GM19193 (cell line): ENCODE data around the gene SPAG17.

ENCODE experiments used
- POLR2A ChIP-seq: IDR thresholded peaks from 4 replicates; pipeline ENCODE4 v1.6.1; 2011; ENCODE audit not compliant: insufficient read depth, insufficient read length; ENCODE audit errors: extremely low read depth

The SPAG17 gene

DNA sequence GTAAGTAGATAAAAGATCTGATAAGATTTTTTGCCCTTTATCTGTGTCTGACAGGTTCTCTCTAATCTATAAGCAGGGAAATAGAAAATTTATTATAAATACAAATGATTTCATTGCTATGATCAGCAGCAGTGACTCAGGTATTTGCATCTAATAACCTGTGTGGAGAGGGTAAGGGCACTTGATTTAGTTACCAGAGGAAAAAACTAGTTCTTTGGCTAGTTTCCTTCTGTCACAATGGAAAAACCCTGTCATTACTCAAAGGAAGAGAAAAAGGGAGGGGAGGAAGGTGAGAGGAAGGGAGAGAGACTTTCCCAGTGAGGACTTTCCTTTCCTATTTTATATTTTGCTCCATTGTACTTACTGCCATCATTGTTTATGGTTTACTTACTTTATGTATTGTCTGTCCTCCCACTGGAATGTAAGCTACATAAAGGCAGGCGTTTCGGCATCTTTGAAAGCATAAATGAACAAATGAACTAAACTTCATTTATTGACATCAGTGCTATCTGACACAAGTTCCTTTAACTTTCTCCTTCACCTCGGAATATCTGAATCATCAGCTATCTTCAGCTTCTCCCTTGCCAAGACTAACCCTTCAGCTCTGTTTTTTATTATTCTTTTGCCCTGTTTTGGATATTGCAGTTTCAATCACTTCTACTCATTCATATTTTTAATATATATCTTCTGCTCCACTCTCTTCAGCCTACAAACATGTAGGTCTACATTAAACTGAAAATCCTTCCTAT is 220.6 kb downstream of the SPAG17 start:
- TF ChIP-seq POLR2A: no peak

DNA sequence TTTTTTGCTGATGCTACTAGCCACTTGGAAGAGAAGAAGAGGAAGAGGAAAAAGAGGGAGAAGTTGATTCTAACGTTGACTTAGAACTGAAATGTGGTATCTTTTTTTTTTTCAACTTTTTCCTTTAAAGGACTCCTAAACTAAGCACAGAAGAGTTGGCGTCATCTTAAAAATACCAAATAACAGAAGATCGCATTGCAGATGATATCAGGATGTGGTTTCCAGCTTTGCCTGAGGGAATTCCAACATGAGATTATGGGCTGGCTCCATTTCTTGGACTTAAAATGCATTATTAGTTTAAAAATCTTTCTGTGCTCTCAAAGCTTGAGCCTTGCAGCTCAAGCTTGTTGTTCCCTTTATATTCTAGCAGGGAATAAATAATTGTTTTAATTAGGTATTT is 225.7 kb downstream of the SPAG17 start:
- TF ChIP-seq POLR2A: no peak

DNA sequence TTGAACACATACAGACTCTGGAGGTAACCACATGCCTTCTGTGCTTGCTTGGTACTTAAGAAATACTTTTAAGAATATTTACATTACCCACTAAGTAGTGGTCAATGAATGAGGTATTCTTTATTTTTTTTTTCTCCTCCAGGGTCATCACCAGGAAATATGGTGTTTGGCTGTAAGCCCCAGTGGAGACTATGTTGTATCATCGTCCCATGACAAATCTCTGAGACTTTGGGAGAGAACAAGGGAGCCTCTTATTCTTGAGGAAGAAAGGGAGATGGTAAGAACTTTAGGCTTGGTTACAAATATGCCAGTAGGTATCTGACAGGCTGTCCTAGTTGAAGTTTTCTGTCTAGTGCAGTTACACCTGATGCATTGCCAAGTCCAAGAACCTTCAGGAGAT is 232.6 kb downstream of the SPAG17 start:
- TF ChIP-seq POLR2A: no peak

DNA sequence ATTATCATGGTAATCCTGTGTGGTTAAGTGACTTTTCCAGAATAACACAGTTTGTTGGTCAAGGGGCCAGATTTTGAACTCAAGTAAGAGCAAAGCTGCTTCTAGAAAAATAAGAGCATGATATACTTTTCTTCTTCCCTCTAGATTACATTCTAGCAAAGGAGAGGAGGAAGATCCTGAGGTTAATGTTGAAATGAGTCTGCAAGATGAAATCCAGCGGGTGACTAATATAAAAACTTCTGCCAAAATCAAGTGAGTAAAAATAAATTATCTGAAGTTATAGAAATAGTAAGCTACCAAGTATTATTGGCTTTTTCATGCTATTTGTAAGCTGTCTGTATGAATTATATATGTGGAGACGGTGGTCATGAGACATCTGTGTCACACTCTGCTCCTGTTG is 242.7 kb downstream of the SPAG17 start:
- TF ChIP-seq POLR2A: no peak

DNA sequence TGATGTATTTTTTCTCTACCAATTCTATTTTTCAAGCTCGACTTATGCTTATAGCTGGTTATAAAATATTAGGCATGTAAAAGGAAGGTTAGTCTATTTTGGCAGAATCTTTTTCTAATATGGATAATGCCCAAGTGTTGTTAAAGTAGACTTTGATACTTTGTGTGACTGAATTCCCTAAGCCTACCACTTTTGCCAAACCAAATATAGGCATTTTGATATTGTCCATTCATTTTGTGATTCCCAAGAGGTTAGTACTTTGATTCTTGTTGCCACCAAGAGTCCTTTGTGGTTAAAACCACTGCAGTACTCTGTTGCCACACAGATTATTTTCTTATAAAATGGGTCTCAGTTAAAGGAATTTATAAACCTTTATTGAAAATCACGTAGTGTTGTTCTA is 251.3 kb downstream of the SPAG17 start:
- no peak for TF ChIP-seq POLR2A

DNA sequence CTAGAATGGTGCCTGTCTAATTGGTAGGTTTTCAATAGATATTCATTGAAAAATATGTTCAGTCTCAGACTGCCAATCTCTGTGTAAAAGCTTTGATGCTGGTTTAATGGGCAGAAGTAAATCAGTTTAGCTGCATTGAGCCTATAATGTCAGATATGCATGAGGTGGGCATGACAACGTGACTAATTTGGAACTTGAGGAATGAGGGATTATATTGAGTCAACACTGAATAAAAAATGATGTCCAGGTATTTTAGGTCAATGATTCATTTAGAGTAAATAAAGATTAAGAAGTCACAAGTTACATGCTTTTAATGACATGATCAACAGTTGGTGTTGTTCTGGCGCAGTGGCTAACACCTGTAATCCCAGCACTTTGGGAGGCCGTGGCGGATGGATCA is 252.5 kb downstream of the SPAG17 start:
- no peak for TF ChIP-seq POLR2A

DNA sequence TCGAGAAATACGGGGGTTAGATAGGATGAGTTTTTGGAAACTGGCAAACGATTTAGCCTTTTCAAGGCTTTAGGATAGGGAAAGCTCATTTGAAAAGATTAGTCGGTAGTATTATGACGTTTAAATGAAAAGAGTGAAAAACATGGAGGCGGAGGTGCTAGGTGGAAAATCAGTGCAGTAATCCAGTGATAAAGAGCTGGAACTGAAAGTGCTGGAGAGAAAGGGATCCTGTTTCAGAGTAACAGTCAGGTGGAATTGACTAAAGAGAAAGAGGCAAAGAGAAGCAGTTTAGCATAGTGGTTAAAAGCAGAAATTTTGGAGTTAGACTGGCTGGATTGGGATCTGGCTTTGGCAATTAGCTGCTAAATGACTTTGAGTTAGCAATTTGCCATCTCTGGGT is 254.5 kb downstream of the SPAG17 start:
- TF ChIP-seq POLR2A: no peak

DNA sequence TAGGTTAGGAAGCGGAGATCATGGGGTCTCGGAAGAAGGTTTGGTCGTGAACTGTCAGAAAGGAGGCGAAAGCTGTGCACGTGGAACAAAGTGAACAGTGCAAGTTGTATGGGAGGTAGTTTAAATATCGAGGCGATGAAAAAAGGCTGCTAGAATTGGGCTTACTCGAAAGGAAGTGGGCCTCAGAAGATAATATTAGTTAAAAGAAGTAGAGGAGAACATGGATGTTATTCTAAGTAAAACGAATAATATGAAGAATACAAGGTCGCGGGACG is 254.9 kb downstream of the SPAG17 start:
- TF ChIP-seq POLR2A: no peak

DNA sequence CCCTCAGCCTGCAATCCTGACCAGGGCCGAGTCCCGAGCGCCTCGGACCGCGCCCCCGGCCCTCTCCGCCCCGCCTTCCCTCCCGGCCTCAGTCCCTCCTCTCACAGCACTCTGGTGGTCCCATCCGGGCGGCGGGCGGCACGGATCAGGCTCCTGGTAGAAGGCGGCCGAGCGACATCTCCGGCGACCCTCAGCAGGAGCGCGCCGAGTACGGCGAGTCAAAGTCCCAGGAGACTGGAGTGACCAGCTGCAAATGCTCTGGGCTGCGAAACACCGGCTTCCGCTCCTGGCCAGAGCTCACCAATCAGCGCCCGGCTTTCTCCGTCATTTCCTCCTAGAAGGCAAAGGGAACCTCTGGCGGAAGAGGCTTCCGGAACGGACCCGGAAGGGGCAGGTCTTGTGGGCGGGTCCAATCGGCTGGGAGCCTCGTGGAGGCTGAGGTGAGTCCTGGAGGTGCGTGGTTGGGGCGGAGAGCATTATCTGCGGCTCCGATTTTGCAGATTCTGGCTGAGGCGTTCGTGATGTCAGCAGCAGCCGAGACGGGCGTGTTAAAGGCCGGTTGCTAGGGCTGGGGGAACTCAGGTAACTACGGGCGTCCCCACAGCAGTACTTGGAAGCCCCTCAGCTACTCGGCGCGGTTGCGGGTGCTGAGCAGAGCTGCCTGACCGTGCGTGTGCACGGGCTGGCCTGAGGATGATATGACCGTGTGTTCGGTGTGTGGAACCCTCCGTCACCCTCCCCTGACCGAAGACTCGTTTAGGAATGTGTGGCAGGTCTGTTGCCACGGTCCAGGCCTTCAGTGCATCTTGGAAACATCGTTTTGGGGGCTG is 255.5 kb downstream of the SPAG17 start, which contains the start of the genes GDAP2 and WDR3:
GDAP2 (minus strand) TSS at position 279 of the 830 bp plus-strand sequence. CDS start 9,264 bp downstream, outside the sequence.
WDR3 (plus strand) TSS at position 397 of the 830 bp plus-strand sequence. CDS start 3,581 bp downstream, outside the sequence.
- TF ChIP-seq POLR2A: peak; percentile 68

DNA sequence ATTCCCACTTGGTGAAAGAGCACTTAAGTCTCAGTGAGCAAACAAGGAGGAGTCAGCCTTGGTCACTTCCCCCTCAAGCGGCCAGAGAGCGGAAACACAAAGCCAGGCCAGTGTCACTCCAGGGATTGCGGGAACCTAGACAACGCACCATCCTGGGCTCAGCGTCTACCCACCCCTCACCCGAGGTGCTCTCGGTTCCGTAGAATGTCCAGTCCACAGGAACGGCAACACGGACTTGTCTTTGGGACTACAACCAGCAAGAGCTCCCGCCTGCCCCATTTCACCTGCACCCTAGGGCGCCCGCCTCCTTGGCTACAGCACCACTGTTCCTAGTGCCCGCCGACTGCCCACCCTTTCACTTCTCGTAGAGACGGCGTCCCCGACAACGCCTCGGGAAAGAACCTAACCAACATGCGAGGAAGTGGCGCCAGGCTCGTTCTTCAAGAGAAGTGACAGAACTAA is 256.1 kb downstream of the SPAG17 start:
- no peak for TF ChIP-seq POLR2A

DNA sequence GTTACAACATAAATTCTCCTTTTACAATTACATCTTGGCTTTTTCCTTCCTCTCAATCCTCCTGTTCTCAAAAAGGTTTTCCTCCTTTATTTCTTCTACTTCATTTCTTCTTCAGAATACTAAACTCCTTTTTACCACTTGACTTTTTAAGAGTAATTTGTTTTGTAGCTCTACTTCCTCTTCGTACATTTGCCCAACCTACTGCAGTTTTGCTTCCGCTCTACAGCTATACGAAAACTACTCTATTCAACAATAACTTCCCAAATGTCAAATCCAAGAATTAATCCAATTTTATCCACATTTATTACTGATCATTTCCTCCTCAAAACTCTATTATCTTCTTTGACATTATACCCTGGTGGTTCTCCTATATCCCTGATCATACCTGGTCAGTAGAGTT is 259.0 kb downstream of the SPAG17 start:
- TF ChIP-seq POLR2A: no peak

DNA sequence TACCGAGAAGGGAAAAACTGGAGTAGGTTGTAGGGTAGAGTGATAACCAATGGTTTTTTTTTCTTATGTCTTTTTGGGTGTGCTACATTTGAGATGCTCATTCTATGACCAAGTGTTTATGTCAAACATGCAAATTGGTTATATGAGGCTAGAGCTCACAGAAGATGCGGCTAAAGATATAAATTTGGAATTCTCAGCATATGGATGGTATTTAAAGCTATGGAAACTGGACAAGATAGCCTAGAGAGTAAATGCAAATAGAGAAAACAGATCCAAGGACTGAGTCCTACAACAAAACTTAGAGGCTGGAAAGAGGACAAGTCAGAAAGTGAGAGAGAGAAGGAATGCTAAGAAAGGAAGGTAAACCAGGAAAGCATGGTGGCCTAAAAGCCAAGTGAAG is 263.0 kb downstream of the SPAG17 start:
- TF ChIP-seq POLR2A: no peak

DNA sequence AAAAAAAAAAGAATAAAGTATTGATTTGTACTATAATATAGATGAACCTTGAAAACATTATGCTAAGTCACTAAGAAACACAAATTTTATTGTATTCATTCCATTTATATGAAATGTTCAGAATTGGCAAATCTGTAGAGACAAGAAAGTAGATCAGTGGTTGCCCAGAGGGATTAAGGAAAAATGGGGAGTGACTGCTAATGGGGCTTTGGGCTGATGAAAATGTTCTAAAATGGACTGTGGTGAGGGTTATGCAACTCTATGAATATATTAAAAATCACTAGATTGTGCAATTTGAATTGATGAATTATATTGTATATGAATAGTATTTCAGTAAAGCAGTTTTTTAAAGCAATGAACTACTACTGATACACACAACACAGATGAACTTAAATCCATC is 265.7 kb downstream of the SPAG17 start:
- no peak for TF ChIP-seq POLR2A

DNA sequence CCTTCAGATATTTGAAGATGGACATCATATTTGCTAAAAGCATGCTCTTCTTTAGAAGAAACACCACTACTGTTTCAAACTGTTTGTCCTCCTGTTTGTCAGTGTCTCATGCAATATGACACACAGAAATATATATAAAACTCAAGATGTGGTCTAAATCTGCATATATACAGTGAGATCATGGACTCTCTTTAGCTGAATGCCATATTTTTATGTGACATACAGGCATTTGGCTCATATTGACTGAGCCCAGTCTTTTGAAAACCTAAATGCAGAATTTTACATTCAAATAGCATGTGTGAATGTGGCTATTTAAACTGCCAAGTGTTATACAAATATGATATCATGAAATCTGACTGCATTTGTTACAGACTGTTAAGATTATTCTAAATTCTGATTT is 274.0 kb downstream of the SPAG17 start:
- no peak for TF ChIP-seq POLR2A

DNA sequence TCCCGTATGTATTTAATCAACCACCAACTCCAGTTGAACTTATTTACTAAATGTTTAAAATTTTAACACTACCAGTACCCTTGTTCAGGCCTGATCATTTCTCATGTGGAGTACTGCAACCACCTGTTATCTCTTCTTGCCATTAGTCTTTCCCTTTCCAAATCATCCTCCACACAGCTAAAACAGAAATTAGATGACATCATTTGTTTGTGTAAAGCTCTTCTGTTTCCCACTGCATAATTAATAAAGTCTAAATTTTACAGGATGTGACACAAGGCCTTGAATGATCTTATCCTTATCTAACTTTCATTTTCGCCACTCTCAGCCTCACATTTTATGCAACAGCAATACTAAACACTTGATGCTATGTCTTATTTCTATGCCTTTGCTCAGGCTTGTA is 280.0 kb downstream of the SPAG17 start:
- no peak for TF ChIP-seq POLR2A

DNA sequence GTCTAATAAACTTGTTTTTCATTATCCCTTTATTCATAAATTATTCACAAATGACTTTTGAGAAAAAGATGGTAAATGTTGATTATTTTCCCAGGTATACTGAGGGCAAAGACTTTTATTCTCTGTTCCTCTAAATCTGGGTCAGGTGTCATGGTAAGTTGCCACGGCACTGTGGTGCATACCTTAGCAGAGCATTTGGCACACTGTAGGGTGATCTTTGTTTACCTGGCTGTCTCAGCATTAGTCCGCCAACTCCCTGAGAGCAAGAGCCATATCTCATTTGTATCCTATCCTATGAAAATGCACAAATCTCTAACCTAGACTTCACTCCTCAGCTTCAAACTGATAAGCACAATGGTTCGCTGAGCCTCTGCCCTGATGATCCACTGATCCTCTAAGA is 280.5 kb downstream of the SPAG17 start:
- TF ChIP-seq POLR2A: no peak
